RWPE2 (cell line): ENCODE results near the gene MAPK1IP1L.
"Not testable (repeated sequence)": the region's sequence is repeated elsewhere in the genome, so short reads cannot be mapped to it uniquely, and the experiment has no call there.

Experiments
- ATAC-seq: fragments of 200-7000 bp; cut with Tn5 transposase; 3 replicates; pipeline ENCODE4 v1.9.1; 2021; ENCODE audit warnings: low read depth
- DNase-seq: peaks from one replicate; pipeline ENCODE4 v3.0.0-alpha.2; 2020; ENCODE audit warnings: low spot score
- H3K27ac ChIP-seq: fragments of 450-650 bp; 2 replicates; pipeline ENCODE4 v1.5.1; 2017; ENCODE audit warnings: mild to moderate bottlenecking; ENCODE audit not compliant: poor library complexity, severe bottlenecking
- H3K27me3 ChIP-seq: fragments of 250-450 bp; sonication (Bioruptor Pico); 2 replicates; pipeline ENCODE4 v1.5.1; 2021; ENCODE audit warnings: mild to moderate bottlenecking, moderate library complexity; ENCODE audit not compliant: insufficient read depth, poor library complexity, severe bottlenecking
- H3K36me3 ChIP-seq: fragments of 250-450 bp; sonication (Bioruptor Pico); 2 replicates; pipeline ENCODE4 v1.5.1; 2020; ENCODE audit warnings: low read depth, mild to moderate bottlenecking, moderate library complexity
- H3K4me1 ChIP-seq: fragments of 250-450 bp; sonication (Bioruptor Pico); 2 replicates; pipeline ENCODE4 v1.5.1; 2021; ENCODE audit warnings: mild to moderate bottlenecking, moderate library complexity; ENCODE audit not compliant: insufficient read depth, poor library complexity, severe bottlenecking
- H3K4me3 ChIP-seq: fragments of 250-450 bp; sonication (Bioruptor Pico); 2 replicates; pipeline ENCODE4 v1.5.1; 2021; ENCODE audit warnings: mild to moderate bottlenecking, moderate library complexity; ENCODE audit not compliant: severe bottlenecking
- H3K9me3 ChIP-seq: fragments of 250-450 bp; sonication (Bioruptor Pico); 2 replicates; pipeline ENCODE4 v1.5.1; 2021; ENCODE audit warnings: mild to moderate bottlenecking, moderate library complexity; ENCODE audit not compliant: severe bottlenecking
- CTCF ChIP-seq: fragments of 450-650 bp; IDR thresholded peaks from one replicate; pipeline ENCODE4 v1.5.1; 2017; ENCODE audit warnings: mild to moderate bottlenecking, moderate library complexity; ENCODE audit not compliant: poor library complexity, severe bottlenecking

Gene MAPK1IP1L

GRCh38 chr14:55031190-55031589, 20.3 kb upstream of the MAPK1IP1L start:
- no peak for ATAC-seq
- Histone ChIP-seq H3K27ac (no peak overlapping the region), H3K4me3 (no peak overlapping the region), H3K36me3 (peaks cover 44% of the 10 kb centered on the region), H3K27me3 (no peaks in the 10 kb centered on the region), H3K4me1 (peaks cover 16% of the 10 kb centered on the region), H3K9me3 (no peaks in the 10 kb centered on the region)
- no peak for TF ChIP-seq CTCF
- no peak for DNase-seq

- H3K9me3 ChIP-seq, H3K27me3 ChIP-seq, H3K4me3 ChIP-seq, DNase-seq: not testable (repeated sequence)
- Histone ChIP-seq H3K4me1 (peaks cover 10% of the 10 kb centered on the region), H3K36me3 (peaks cover 62% of the 10 kb centered on the region), H3K27ac (peak overlapping the region; percentile 80)
- peak; percentile 9; the same call in 1 of the 3 replicates for ATAC-seq
These were observed 13.5 kb upstream of the MAPK1IP1L start for GRCh38 chr14:55037995-55038394.

- H3K27ac ChIP-seq, result peak overlapping the region; percentile 80
- H3K4me1 ChIP-seq, result peaks cover 10% of the 10 kb centered on the region
- H3K4me3 ChIP-seq, result no peak overlapping the region
- DNase-seq, result no peak
- H3K27me3 ChIP-seq, result no peaks in the 10 kb centered on the region
- peak; percentile 91 for ATAC-seq
- peaks cover 62% of the 10 kb centered on the region for H3K36me3 ChIP-seq
- H3K9me3 ChIP-seq, result peaks cover 2% of the 10 kb centered on the region
- no peak for TF ChIP-seq CTCF
These were observed 12.7 kb upstream of the MAPK1IP1L start for GRCh38 chr14:55038708-55039107.

GRCh38 chr14:55043528-55043927, 7.9 kb upstream of the MAPK1IP1L start:
- Histone ChIP-seq H3K4me1 (peaks cover 10% of the 10 kb centered on the region), H3K9me3 (no peaks in the 10 kb centered on the region), H3K4me3 (no peak overlapping the region), H3K27ac (no peak overlapping the region), H3K27me3 (no peaks in the 10 kb centered on the region), H3K36me3 (peaks cover 49% of the 10 kb centered on the region)
- no peak for DNase-seq
- no peak for ATAC-seq
- no peak for TF ChIP-seq CTCF

GRCh38 chr14:55045087-55045486, 6.4 kb upstream of the MAPK1IP1L start:
- no peak for TF ChIP-seq CTCF
- H3K9me3 ChIP-seq, result no peaks in the 10 kb centered on the region
- H3K36me3 ChIP-seq, result peaks cover 44% of the 10 kb centered on the region
- no peak for DNase-seq
- no peaks in the 10 kb centered on the region for H3K4me1 ChIP-seq
- no peaks in the 10 kb centered on the region for H3K27me3 ChIP-seq
- ATAC-seq, result no peak
- H3K27ac ChIP-seq, result no peak overlapping the region
- no peak overlapping the region for H3K4me3 ChIP-seq
